Cortex of kidney (tissue), 1 donor: ENCODE data around the gene HBQ1.
"Not testable (repeated sequence)": the region's sequence is repeated elsewhere in the genome, so short reads cannot be mapped to it uniquely, and the experiment has no call there.

Source experiments
- DNase-seq: peaks from one replicate; lab custom pipeline; 2025; lab: John Stamatoyannopoulos, UW

The HBQ1 gene

DNA sequence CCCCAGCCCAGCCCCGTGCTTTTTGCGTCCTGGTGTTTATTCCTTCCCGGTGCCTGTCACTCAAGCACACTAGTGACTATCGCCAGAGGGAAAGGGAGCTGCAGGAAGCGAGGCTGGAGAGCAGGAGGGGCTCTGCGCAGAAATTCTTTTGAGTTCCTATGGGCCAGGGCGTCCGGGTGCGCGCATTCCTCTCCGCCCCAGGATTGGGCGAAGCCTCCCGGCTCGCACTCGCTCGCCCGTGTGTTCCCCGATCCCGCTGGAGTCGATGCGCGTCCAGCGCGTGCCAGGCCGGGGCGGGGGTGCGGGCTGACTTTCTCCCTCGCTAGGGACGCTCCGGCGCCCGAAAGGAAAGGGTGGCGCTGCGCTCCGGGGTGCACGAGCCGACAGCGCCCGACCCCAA lies 4.3 kb upstream of the HBQ1 start:
- DNase-seq = not testable (repeated sequence)

DNA sequence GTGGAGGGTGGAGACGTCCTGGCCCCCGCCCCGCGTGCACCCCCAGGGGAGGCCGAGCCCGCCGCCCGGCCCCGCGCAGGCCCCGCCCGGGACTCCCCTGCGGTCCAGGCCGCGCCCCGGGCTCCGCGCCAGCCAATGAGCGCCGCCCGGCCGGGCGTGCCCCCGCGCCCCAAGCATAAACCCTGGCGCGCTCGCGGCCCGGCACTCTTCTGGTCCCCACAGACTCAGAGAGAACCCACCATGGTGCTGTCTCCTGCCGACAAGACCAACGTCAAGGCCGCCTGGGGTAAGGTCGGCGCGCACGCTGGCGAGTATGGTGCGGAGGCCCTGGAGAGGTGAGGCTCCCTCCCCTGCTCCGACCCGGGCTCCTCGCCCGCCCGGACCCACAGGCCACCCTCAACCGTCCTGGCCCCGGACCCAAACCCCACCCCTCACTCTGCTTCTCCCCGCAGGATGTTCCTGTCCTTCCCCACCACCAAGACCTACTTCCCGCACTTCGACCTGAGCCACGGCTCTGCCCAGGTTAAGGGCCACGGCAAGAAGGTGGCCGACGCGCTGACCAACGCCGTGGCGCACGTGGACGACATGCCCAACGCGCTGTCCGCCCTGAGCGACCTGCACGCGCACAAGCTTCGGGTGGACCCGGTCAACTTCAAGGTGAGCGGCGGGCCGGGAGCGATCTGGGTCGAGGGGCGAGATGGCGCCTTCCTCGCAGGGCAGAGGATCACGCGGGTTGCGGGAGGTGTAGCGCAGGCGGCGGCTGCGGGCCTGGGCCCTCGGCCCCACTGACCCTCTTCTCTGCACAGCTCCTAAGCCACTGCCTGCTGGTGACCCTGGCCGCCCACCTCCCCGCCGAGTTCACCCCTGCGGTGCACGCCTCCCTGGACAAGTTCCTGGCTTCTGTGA lies 3.5 kb upstream of the HBQ1 start, which contains the start of gene HBA1:
HBA1 (plus strand) TSS at position 204 of the 906 bp plus-strand sequence; CDS start at position 241, 37 bp downstream.
- not testable (repeated sequence) for DNase-seq

DNA sequence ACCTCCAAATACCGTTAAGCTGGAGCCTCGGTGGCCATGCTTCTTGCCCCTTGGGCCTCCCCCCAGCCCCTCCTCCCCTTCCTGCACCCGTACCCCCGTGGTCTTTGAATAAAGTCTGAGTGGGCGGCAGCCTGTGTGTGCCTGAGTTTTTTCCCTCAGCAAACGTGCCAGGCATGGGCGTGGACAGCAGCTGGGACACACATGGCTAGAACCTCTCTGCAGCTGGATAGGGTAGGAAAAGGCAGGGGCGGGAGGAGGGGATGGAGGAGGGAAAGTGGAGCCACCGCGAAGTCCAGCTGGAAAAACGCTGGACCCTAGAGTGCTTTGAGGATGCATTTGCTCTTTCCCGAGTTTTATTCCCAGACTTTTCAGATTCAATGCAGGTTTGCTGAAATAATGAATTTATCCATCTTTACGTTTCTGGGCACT lies 2.9 kb upstream of the HBQ1 start:
- no peak for DNase-seq

DNA sequence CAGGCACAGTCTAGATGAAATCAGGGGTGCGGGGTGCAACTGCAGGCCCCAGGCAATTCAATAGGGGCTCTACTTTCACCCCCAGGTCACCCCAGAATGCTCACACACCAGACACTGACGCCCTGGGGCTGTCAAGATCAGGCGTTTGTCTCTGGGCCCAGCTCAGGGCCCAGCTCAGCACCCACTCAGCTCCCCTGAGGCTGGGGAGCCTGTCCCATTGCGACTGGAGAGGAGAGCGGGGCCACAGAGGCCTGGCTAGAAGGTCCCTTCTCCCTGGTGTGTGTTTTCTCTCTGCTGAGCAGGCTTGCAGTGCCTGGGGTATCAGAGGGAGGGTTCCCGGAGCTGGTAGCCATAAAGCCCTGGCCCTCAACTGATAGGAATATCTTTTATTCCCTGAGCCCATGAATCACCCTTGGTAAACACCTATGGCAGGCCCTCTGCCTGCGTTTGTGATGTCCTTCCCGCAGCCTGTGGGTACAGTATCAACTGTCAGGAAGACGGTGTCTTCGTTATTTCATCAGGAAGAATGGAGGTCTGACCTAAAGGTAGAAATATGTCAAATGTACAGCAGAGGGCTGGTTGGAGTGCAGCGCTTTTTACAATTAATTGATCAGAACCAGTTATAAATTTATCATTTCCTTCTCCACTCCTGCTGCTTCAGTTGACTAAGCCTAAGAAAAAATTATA lies 2.1 kb upstream of the HBQ1 start:
- no peak for DNase-seq

DNA sequence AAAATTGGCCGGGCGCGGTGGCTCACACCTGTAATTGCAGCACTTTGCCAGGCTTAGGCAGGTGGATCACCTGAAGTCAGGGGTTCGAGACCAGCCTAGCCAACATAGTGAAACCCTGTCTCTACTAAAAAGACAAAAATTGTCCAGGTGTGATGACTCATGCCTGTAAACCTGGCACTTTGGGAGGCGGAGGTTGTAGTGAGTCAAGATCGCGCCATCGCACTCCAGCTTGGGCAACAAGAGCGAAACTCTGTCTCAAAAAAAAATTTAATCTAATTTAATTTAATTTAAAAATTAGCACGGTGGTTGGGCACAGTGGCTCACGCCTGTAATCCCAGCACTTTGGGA lies 1.6 kb upstream of the HBQ1 start:
- no peak for DNase-seq

DNA sequence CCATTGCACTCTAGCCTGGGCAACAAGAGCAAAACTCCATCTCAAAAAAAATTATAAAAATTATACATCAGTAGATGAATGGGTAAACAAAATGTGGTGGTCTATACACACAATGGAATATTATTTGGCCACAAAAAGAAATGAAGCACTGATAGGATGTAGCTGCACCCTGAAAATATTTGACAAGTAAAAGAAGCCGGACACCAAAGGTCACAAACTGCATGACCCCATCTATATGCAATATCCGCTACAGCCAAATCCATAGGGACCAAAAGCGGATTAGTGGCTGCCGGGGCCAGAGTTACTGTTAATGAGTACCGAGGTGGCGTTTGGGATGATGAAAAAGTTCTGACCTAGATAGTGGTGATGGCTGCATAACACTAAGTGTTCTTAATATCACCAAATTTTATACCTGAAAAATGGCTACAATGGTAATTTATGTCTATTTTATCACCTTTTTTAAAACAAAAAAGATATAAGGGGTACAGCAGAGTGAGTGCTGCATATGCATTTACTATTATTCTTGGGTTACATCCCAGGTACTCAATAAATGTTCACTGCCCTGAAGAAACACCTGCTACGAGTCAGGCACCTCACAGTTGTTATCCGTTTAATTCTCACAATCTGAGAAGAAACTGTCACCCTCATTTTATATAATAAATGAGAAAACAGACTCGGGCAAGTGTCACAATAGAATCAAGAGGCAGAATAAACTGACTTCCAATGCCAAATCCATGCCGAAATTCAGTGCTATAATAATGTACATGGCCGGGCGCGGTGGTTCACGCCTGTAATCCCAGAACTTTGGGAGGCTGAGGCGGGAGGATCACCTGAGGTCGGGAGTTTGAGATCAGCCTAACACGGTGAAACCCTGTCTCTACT lies 807 bp upstream of the HBQ1 start:
- no peak for DNase-seq

DNA sequence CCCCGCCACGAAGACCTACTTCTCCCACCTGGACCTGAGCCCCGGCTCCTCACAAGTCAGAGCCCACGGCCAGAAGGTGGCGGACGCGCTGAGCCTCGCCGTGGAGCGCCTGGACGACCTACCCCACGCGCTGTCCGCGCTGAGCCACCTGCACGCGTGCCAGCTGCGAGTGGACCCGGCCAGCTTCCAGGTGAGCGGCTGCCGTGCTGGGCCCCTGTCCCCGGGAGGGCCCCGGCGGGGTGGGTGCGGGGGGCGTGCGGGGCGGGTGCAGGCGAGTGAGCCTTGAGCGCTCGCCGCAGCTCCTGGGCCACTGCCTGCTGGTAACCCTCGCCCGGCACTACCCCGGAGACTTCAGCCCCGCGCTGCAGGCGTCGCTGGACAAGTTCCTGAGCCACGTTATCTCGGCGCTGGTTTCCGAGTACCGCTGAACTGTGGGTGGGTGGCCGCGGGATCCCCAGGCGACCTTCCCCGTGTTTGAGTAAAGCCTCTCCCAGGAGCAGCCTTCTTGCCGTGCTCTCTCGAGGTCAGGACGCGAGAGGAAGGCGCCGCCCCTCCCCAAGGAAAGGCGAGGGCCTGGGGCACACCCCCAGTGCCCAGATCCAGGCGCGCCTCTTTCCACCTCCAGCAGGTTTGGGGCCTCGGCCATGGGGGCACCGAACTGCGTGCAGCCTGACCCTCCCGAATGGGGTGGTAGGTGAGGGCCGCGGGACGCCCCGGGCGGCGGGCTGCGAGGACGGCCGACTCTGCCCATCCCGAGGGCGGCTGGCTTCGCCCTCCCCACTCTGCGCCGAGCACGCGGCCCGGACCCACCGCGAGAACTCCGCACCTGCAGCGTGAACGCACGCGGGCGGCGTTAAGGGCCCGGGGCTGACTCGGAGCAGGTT lies 664 bp downstream of the HBQ1 start:
- no peak for DNase-seq

DNA sequence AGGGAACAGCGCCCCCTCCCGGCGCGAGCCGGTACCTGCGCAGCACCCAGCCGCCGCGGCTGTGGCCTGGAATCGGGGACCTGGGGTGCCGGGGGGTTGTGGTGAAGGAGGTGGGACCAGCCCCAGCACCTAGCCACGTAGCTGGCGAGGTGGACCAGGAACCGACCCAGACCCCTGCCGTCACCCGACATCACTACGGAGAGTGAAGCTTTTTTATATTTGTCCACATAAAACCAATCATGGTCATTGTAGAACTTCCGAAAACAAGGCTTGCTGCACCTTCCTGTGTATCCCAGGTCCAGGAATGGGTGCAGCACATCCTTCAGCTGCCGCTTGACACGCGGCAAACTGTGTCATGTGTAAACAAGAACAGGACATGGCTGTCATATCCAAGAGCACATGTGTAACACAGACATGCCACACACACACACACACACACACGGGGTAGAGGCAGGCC lies 1.3 kb downstream of the HBQ1 start:
- no peak for DNase-seq

DNA sequence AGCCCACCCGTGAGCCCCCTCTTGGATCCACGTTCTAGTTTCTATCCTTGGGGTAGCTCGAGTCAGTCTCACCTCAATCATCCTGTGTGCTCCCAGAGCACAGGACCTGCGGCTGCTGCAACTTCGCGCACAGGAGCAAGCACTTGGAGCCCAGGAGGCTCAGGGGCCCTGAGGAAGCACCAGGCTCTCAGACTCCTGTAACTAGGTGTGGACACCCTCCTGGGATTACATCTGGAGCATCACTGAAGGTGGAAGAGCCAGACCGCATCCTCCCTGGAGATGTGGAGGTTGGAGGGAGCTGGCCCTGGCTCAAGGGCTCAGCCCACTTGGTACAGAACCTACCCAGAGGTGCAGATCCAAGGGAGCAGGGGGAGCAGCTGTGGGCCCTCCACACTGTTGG lies 2.7 kb downstream of the HBQ1 start:
- DNase-seq = no peak

DNA sequence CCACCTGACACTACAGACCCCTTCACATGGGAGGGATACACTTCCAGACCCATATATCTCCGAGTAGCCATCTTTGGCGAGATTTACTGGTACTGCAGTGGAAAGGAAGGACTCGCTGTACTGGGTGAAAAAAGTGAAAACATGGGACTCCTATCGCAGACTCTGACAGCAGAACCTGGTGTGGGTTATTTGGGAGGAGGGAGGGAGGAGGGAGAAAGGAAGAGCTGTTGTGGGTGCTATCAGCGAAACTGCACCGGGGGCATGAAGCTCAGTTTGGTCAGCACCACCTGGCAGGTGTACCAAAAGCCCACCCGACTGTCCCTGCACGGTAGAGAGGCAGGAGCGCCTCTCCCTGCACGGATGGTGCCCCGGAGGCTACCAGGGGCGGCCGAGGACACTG lies 5.0 kb downstream of the HBQ1 start:
- no peak for DNase-seq

DNA sequence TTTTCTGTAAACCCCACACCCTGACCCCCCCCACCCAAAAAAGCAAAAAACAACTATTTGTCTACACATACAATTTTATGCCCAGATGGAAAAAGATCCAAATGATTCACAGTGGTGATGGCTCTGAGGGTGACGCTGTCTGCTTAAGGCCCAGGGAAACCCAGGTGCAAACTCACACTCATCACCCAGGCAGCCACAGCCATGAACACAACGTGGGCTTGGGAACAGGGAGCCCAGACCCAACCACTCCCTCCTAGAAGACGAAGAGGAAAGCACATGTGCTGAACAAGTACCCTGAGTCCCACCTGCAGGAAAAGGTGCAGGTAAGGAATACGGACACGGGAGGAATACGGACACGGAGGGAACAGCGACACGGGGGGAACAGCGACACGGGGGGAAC lies 5.4 kb downstream of the HBQ1 start:
- no peak for DNase-seq

DNA sequence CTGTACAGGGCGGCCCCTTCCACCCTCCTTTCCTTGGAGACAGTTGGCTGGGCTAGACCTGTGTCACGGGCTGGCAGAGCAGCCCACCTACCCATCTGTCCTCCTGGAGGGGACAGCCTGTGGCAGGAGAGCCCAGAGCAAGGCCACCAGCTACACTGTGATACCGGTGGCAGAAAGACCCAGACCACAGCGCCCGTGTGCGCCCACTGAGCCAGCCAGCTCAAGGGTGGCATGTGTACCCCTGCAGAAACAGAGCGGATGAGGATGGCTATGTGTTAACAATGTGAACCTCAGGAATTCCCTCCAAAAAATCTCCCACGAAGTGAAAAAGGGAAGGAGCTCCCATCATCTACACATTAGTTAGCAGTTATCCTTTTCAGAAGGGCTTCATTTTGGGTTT lies 7.1 kb downstream of the HBQ1 start:
- DNase-seq = no peak

DNA sequence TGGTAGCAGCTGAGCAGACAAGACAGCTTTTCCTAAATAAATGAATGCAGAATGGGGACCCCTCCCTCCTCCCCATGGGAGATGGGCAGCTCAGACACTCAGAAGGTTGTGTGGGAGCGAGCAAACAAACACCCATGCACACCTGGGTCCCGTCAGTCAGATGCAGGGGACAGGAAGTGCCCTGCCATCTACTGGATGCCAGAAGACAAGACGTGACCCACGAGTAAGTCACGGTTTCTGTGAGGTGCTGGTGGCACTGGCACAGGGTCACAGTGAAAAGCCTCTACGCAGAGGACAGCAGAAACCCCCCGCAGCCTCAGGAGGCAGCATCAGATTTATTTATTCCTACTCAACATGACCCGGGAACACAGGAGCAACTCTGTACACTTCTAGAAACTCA lies 8.4 kb downstream of the HBQ1 start:
- DNase-seq = no peak

DNA sequence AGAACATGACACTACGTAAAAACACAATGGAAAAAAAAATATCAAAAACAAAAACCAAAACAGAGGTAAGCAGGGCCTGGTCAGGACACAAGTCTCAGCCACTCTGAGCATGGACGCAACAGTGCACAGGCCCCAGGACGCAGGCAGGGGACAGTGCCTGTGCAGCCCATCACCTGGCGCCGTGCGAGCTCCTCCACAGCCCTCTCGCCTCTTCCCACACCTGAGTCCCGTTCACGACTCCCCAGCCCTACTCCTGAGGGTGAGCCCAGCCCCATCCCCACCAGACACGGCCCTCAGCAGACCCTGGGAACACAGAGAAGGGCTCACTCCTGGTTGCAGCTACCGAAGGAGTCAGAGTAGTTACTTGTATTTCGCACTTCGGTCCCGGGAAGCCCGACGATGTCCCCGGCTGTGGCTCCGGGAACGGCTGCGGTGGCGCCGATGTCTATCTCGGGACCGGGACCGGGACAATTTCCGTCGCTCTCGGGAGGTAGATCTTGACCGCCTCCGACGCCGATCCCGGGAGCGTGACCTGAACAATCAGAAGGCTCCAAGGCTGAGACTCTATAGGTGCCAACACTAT lies 9.4 kb downstream of the HBQ1 start:
- DNase-seq = no peak

DNA sequence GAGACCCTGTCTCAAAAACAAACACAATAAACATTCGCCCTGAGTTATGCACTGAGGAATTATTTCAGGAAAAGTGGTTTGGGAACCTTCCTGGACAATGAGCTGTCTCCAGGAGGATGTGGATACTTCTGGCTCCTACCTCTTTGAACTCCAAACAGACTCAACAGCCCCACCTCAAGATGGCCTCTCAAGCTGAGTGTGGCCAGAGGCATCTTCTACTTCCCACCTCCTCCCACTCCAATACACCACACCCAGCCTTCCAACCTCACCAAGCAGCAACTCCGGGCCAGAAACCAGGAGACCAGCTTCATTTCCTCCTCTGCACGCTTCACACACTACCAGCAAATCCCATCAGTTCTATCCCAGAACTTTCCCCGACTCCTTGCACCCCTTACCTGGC lies 11.6 kb downstream of the HBQ1 start:
- DNase-seq = no peak

DNA sequence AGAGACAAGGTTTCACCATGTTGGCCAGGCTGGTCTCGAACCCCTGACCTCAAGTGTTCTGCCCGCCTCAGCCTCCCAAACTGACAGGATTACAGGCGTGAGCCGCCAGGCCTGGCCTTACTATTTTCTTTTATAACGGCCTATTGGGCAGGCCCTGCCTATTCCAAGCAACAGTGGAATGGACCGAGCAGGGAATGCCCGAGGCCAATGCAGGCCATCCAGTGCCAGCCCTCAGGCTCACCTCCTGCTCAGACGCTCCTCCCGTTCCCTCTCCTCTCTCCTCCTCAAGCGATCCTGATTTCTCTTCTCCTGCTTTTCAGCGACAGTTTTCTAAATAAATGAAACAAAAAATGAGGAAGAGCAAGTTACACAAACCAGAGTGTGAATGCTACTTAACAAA lies 12.4 kb downstream of the HBQ1 start:
- DNase-seq = no peak

DNA sequence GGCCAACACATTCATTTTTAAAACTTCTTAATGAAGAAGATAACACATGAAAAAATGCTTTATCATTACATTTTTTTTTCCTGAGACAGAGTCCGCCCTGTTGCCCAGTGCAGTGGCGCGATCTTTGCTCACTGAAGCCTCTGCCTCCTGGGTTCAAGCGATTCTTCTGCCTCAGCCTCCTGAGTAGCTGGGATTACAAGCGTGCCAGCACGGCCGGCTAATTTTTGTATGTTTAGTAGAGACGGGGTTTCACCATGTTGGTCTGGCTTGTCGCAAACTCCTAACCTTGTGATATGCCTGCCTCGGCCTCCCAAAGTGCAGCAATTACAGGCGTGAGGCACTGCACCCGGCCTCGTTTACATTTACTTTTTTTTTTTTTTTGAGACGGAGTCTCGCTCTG lies 13.2 kb downstream of the HBQ1 start:
- DNase-seq = no peak

DNA sequence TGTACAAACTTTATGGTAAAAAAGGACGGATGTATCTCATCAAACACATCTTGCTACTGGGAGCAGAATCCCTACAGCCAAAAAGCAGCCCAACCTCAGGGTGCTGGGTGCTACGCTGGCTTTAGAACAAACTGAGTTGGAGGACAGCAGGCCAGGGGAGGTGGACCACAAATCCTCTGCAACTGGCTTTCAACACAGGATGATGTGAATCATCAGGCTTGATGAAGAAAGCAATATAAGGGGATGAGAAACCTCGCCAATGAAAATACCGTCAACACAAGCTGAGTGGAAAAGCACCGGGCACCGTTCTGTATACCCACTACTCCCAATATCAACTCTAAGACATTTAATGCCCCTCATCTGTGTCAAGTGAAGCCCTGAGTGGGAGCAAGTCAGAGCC lies 14.3 kb downstream of the HBQ1 start:
- DNase-seq = no peak

DNA sequence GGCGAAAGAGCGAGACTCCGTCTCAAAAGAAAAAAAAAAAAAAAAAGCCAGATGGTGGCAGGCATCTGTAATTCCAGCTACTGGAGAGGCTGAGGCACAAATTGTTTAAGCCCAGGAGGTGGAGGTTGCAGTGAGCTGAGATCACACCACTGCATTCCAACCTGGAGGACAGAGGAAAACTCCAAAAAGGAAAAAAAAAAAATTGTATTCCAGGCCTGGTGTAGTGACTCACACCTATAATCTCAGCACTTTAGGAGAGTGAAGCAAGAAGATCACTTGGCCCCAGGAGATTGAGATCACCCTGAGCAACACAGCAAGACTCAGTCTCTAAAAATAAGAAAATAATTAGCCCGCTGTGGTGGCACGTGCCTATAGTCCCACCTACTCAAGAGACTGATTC lies 20.1 kb downstream of the HBQ1 start:
- no peak for DNase-seq

DNA sequence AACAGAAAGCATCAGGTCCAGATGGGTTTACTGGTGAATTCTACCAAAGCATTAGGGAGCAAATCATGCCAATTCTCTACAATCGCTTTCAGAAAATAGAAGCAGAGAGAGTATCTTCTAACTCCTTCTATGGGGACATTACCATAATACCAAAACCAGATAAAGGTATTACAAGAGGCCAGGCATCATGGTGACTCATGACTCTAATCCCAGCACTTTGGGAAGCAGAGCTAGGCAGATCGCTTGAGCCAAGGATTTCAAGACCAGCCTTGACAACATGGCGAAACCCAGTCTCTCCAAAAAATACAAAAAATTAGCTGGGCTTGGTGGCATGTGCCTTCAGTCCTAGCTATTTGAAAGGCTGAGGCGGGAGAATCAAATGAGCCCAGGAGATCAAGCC lies 23.0 kb downstream of the HBQ1 start:
- DNase-seq = no peak

DNA sequence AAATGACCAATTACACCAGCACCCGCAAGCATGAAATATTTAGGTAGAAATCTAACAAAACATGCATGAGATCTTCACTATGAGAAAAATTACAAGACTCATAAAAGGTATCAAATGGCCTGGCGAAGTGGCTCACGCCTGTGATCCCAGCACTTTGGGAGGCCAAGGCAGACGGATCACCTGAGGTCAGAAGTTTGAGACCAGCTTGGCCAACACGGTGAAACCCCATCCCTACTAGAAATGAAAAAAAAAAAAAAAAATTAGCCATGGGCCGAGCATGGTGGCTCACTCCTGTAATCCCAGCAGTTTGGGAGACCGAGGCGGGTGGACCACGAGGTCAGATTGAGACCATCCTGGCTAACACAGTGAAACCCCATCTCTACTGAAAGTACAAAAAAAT lies 23.8 kb downstream of the HBQ1 start:
- DNase-seq = not testable (repeated sequence)
